AG10803 (cell line): ENCODE measurements around the gene KDELR3.

Experiments
- DNase-seq: peaks from one replicate; pipeline ENCODE4 v3.0.0; 2010; ENCODE audit warnings: low read depth
- H3K4me3 ChIP-seq: 2 replicates; pipeline ENCODE4 v1.5.1; 2011; ENCODE audit warnings: mild to moderate bottlenecking, low read length, control low read depth
- TF ChIP-seq, protein P1 (sequence below): conservative IDR thresholded peaks from 2 replicates; pipeline ENCODE4 v1.5.1; 2011; ENCODE audit warnings: mild to moderate bottlenecking, low read length, control low read depth, inconsistent platforms

The KDELR3 gene

DNA sequence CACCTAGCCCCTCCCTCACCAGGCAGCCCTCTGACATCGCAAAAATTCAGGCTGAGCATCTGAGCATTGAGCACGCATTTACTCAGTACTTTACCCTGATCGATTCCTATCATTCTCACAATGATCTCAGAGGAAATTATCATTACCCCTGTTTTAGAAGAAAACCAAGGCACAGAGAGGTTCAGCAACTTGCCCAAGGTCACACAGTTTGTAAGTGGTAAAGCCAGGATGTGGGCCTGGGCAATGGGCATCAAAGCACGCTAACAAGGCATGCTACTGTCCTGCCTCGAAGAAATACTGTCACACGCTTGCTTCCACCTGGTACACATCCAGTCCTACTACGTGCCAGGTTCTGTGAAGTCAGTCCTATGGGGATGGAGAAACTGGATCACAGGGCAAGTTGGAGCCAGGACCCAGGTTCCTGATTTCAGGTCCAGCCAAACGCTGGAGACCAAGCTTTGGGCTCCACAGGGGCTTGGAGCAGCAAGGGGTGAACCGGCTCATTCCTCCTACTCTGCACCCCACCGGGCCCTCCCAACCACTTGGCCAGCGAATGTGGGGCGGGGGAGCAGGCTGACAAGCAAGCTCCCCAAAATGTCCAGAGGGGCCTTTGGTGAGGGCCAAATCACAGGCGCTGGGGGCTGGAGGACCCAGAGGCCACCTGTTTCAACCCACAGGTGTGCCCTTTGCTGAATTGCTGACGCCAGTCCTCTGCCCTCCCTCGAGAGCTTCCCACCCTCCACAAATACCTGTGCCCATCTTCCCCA is 31.1 kb upstream of the KDELR3 start:
- TF ChIP-seq, protein P1, sequence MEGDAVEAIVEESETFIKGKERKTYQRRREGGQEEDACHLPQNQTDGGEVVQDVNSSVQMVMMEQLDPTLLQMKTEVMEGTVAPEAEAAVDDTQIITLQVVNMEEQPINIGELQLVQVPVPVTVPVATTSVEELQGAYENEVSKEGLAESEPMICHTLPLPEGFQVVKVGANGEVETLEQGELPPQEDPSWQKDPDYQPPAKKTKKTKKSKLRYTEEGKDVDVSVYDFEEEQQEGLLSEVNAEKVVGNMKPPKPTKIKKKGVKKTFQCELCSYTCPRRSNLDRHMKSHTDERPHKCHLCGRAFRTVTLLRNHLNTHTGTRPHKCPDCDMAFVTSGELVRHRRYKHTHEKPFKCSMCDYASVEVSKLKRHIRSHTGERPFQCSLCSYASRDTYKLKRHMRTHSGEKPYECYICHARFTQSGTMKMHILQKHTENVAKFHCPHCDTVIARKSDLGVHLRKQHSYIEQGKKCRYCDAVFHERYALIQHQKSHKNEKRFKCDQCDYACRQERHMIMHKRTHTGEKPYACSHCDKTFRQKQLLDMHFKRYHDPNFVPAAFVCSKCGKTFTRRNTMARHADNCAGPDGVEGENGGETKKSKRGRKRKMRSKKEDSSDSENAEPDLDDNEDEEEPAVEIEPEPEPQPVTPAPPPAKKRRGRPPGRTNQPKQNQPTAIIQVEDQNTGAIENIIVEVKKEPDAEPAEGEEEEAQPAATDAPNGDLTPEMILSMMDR, result no peak
- no peak for DNase-seq
- no peak overlapping the region for H3K4me3 ChIP-seq

DNA sequence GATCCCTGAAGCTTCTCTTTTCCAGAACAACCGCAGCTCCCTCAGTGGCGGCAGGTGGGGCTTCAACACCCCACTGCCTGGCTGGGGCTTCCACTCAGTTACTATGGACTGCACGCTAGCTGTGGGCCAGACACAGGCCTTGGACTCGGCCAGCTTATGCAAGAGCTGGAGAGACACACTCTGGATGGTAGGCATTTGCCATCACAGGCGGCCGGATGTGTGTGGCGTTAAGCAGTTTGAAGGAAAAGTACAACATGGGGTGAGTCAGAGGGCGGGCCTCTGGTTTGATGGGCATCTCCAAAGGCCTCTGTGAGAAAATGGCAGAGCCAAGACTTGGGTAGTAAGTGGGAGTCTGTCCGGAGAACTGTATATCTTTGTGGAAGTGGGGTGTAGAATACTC is 30.5 kb upstream of the KDELR3 start:
- TF ChIP-seq, protein P1, result no peak
- H3K4me3 ChIP-seq, result no peak overlapping the region
- DNase-seq, result no peak

DNA sequence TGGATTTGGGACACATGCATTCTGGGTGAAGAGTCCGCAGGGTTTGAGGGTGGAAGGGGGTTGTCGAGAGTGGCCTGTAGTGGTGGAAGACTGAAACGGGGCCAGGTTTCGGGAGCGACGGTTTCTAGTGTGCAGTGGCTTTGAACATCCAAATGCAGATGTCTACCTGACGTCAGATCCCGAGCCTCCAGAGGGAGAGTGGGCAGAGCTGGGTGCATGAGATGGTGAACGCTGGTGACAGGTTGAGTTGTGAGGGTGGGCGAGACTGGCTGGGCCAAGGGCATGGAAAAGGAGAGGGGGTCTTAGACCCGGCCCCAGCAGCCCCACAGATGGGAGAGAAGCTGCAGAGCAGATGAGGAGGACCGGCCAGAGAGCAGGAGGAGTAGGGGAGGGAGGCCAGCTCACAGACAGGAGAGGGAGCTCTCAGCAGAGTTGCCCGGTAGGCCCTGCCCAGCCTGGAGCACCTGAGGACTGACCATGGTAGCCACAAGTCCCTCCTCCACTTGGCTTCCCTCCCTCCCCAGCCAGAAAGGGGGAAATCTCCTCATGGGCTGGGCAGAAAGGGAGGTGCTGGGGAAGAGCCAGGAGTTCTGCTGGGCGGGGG is 27.0 kb upstream of the KDELR3 start:
- TF ChIP-seq, protein P1, result no peak
- no peak overlapping the region for H3K4me3 ChIP-seq

DNA sequence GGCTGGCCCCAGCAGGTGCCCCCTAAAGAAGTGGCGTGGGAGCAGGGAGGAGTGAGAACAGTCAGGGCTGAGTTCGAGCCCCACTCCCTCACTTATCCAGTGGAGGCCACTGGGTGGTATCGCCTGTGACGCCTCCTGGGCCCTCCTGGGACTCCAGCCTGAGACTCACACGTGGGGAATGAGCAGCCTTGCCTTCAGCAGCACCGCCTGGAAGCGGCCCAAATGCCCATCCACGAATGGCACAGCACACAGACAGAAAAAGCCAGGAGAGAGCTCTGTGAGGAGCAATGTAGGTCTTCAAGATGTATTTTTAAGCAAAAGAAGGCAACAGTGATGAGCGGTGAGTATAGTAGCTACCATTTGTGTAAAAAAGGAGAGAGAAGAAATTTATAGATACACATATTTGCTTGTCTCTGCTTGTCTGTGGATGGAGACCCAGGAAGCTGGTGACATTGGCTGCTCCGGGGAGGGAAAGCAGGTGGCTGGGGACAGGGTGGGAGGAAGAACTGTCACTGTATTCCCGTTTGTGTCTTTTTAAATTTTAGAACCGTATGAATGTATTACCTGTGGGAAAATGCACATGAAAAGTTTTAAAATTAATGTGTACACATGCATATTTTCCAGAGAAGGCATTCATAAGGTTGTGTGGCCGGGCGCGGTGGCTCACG is 26.1 kb upstream of the KDELR3 start:
- TF ChIP-seq, protein P1, result no peak
- H3K4me3 ChIP-seq, result no peak overlapping the region
- no peak for DNase-seq

More for the DNA sequence above, 27.0 kb upstream of the KDELR3 start:
- no peak for DNase-seq

DNA sequence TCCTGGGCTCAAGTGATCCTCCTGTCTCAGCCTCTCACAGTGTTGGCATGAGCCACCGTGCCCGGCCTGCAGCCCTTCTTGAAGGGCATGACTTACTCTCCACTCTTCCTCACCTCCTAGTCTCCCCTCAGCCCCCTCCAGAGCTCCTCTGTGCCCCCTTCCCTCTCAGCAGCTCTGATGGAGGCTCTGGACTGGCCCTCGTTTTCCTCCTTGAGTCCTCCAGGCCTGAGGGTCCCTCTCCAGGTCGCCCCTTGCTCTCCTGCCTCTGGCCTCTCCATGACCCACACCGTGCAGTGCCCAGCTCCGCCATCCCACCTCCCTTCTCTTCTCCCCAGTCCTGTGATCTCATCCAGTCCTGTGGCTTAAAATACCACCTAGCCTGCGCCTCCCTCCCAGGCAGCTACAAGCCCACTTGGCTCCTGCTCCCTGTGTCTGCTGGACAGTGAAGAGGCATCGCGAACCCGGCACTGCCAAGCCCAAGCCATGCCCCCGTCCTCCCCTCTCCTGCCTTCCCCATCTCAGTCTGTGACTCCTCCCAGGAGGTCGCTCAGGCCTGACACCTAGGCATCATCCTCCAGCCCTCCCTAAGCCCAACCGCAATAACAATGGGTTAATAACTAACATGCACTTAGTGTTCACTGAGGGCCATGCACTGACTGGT is 24.8 kb upstream of the KDELR3 start:
- TF ChIP-seq, protein P1, result no peak
- DNase-seq, result no peak
- H3K4me3 ChIP-seq, result no peak overlapping the region

DNA sequence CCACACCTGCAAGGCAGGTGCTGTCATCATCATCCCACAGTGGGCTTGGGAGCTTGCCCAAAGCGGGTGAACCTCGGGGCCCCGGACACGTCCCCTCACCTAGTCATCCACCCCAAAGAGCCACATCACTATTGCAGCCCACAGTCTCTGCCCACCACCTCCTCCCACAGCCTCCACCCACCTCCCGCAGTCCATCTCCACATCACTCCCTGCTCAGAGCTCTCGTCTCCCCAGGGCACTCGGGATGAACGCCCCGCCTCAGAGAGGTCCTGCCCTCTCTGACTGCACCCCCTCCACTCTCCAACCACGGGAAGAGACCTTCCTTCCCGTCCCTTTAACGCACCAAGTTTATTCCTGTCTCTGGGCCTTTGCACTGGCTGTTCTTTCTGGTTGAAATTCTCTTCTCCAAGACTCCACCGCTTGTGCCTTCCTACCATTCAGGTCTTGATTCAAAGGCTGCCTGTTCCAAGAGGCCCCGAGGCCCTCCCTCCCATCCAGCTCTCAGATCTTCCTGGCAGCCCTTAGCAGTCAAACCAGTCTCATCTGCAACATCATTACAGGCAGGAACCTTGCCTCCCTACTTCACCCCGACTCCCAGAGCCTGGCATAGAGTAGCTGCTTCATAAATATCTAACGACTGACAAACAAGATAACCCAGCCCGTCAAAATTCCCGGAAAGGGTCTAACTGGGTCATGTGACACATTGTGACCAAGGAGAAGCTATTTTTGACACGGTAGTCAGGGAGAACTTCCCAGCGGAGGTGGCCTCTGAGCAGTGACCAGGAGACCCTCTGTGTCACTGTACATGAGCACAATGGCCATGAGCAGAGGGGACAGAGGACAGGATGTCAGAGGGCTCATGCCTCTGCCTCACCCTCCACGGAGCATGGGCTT is 24.0 kb upstream of the KDELR3 start:
- no peak overlapping the region for H3K4me3 ChIP-seq
- TF ChIP-seq, protein P1, result no peak
- DNase-seq, result no peak
